DND-41 (cell line): ENCODE data around the gene PPP1R13B.

Experiments
- ATAC-seq: fragments of 200-7000 bp; cut with Tn5 transposase; 3 replicates; pipeline ENCODE4 v1.9.1; 2021; ENCODE audit warnings: low read depth; ENCODE audit not compliant: insufficient read depth
- DNase-seq: peaks from one replicate; pipeline ENCODE4 v3.0.0-alpha.2; 2020
- H2AFZ ChIP-seq: 2 replicates; pipeline ENCODE4 v1.6.0; 2012; ENCODE audit warnings: low read depth, low read length
- H3K27ac ChIP-seq: 2 replicates; pipeline ENCODE4 v1.5.1; 2012; ENCODE audit warnings: low read length, inconsistent platforms
- H3K27me3 ChIP-seq: fragments of 200-600 bp; sonication (generic); 2 replicates; pipeline ENCODE4 v1.6.0; 2012; ENCODE audit warnings: low read length, mild to moderate bottlenecking, inconsistent platforms; ENCODE audit not compliant: insufficient read depth, poor library complexity
- H3K36me3 ChIP-seq: 2 replicates; pipeline ENCODE4 v1.5.1; 2012; ENCODE audit warnings: low read length, inconsistent platforms; ENCODE audit not compliant: insufficient read depth
- H3K4me1 ChIP-seq: 2 replicates; pipeline ENCODE4 v1.5.1; 2012; ENCODE audit warnings: mild to moderate bottlenecking, low read length; ENCODE audit not compliant: insufficient read depth
- H3K4me2 ChIP-seq: 2 replicates; pipeline ENCODE4 v1.6.0; 2012; ENCODE audit warnings: mild to moderate bottlenecking, moderate library complexity, low read length, inconsistent platforms; ENCODE audit not compliant: insufficient read depth
- H3K4me3 ChIP-seq, 2 experiments: fragments of 200-600 bp in 1 of 2; shearing (Covaris generic) in 1 of 2; 2 replicates each; pipeline ENCODE4 v1.5.1; 2012 to 2016; ENCODE audit warnings: inconsistent platforms in 2 of 2, low read length in 2 of 2, mild to moderate bottlenecking in 2 of 2, low read depth in 1 of 2, moderate library complexity in 1 of 2
- H3K79me2 ChIP-seq: 2 replicates; pipeline ENCODE4 v1.6.0; 2012; ENCODE audit warnings: low read length, inconsistent platforms; ENCODE audit not compliant: insufficient read depth
- H3K9ac ChIP-seq: 2 replicates; pipeline ENCODE4 v1.6.0; 2012; ENCODE audit warnings: low read depth, mild to moderate bottlenecking, inconsistent platforms, low read length, moderate library complexity
- H3K9me3 ChIP-seq: 2 replicates; pipeline ENCODE4 v1.5.1; 2012; ENCODE audit warnings: low read length, moderate library complexity, mild to moderate bottlenecking, inconsistent platforms; ENCODE audit not compliant: insufficient read depth, severe bottlenecking
- H4K20me1 ChIP-seq: 2 replicates; pipeline ENCODE4 v1.6.0; 2012; ENCODE audit warnings: low read length; ENCODE audit not compliant: insufficient read depth
- CTCF ChIP-seq: IDR thresholded peaks from 2 replicates; pipeline ENCODE4 v1.5.1; 2012; ENCODE audit warnings: borderline replicate concordance, low read length, moderate library complexity, mild to moderate bottlenecking; ENCODE audit not compliant: poor library complexity, severe bottlenecking; ENCODE audit errors: extremely low read depth
- EZH2 ChIP-seq: IDR thresholded peaks from 3 replicates; pipeline ENCODE4 v1.6.1; 2012; ENCODE audit warnings: borderline replicate concordance, low read depth, mild to moderate bottlenecking, moderate library complexity, low read length, inconsistent platforms; ENCODE audit not compliant: severe bottlenecking

The PPP1R13B gene

GRCh38 chr14:103684871-103685270, 162.5 kb downstream of the PPP1R13B start:
- H2AFZ ChIP-seq = no peak overlapping the region
- H3K36me3 ChIP-seq = peaks cover 91% of the 10 kb centered on the region
- no peaks in the 10 kb centered on the region for H3K9me3 ChIP-seq
- peaks cover 2% of the 10 kb centered on the region; the same call in 1 of the 2 replicates for H3K79me2 ChIP-seq
- no peak overlapping the region for H3K9ac ChIP-seq
- no peak for ATAC-seq
- H3K27me3 ChIP-seq = no peaks in the 10 kb centered on the region
- TF ChIP-seq CTCF (no peak), EZH2 (no peak)
- H3K4me2 ChIP-seq = no peak overlapping the region
- H3K27ac ChIP-seq = no peak overlapping the region
- no peak for DNase-seq
- peaks cover 6% of the 10 kb centered on the region; the same call in 1 of the 2 replicates for H4K20me1 ChIP-seq
- H3K4me1 ChIP-seq = no peaks in the 10 kb centered on the region
- H3K4me3 ChIP-seq = no peak overlapping the region

- peaks cover 2% of the 10 kb centered on the region; the same call in 1 of the 2 replicates for H3K79me2 ChIP-seq
- H3K4me2 ChIP-seq = no peak overlapping the region
- ATAC-seq (no peak), DNase-seq (no peak)
- TF ChIP-seq EZH2 (no peak), CTCF (no peak)
- no peaks in the 10 kb centered on the region for H3K9me3 ChIP-seq
- H3K4me1 ChIP-seq = no peaks in the 10 kb centered on the region
- H3K9ac ChIP-seq = no peak overlapping the region
- no peak overlapping the region for H3K27ac ChIP-seq
- no peak overlapping the region for H3K4me3 ChIP-seq
- peaks cover 93% of the 10 kb centered on the region for H3K36me3 ChIP-seq
- H3K27me3 ChIP-seq = no peaks in the 10 kb centered on the region
- no peak overlapping the region for H2AFZ ChIP-seq
- peaks cover 6% of the 10 kb centered on the region; the same call in 1 of the 2 replicates for H4K20me1 ChIP-seq
Observed at GRCh38 chr14:103684471-103684870, 162.9 kb downstream of the PPP1R13B start.
